ENCODE results near the gene PALLD. TPM values are rescaled to one million over a fixed set of nuclear protein-coding genes. Genes with fewer than 3 reads are reported as not detected.

PALLD gene
- total and polyA plus RNA-seq, 2 of the 8 experiments (the other 6 are each of a cell fraction or from before 2014, with no cell fraction given), result 10.5 to 25.0 TPM

GRCh38 chr4:168506014-168506413 lies 9.2 kb downstream of the PALLD start:
- no peak overlapping the region for H3K56ac ChIP-seq (replicated peaks; ENCODE audit: insufficient read length, low read depth, low read length)
- POLR2A ChIA-PET (ENCODE audit: partially characterized antibody), result no interaction called here
- H4K91ac ChIP-seq (replicated peaks; ENCODE audit: insufficient read length, low read length), result no peak overlapping the region
- no peaks in the 10 kb centered on the region for H3K27me3 ChIP-seq (replicated peaks in 1 of 4; ENCODE audit: control insufficient read depth in 3 of 4, extremely low read depth in 1 of 4, insufficient read depth in 3 of 4, low read length in 3 of 4)
- DNase-seq (ENCODE audit: low read depth in 1 of 2, low spot score in 2 of 2) (no peak), FAIRE-seq (no peak)
- no peak overlapping the region for H3K27ac ChIP-seq (ENCODE audit: low read depth, low read length)
- no peaks in the 10 kb centered on the region for H4K20me1 ChIP-seq (replicated peaks in 1 of 2; ENCODE audit: control insufficient read depth in 1 of 2, insufficient read depth in 2 of 2, low read length in 2 of 2)
- CTCF ChIA-PET (ENCODE audit: partially characterized antibody), result interaction anchor here (0.8 to 2.3 kb wide), 5 partner anchors 9 to 416 kb away, joined by 3 to 5 read pairs (median 4); partner anchors contain the start of gene PALLD
- H3K79me1 ChIP-seq (ENCODE audit: low read depth, low read length), result no peaks in the 10 kb centered on the region
- H2AFZ ChIP-seq (ENCODE audit: low read length), result no peak overlapping the region
- no peaks in the 10 kb centered on the region; the same call in 1 of the 2 replicates for H3K23me2 ChIP-seq (ENCODE audit: low read depth, low read length)
- H3K36me3 ChIP-seq (ENCODE audit: control insufficient read depth in 2 of 4, insufficient read depth in 4 of 4, low read length in 3 of 4), result no peaks in the 10 kb centered on the region
- no peak overlapping the region for H2BK20ac ChIP-seq (ENCODE audit: low read length)
- H3K4me3 ChIP-seq (ENCODE audit: extremely low read depth in 1 of 4, insufficient read depth in 2 of 4, low read depth in 3 of 4, low read length in 4 of 4), result no peak overlapping the region
- WGBS, 2 experiments (ENCODE audit: extremely low coverage in 1 of 2, insufficient coverage in 1 of 2, insufficient read length in 1 of 2, insufficient replicate concordance in 2 of 2, low coverage in 1 of 2, low lambda C conversion rate in 2 of 2, missing lambda C conversion rate in 1 of 2), result 82% methylated on average over 1 of the region's 1 CpG; no CpG with 5 or more reads in 1 of the 2 experiments
- H3K4ac ChIP-seq (replicated peaks; ENCODE audit: insufficient read length, low read depth, low read length), result no peak overlapping the region
- H4K8ac ChIP-seq (ENCODE audit: extremely low read depth, insufficient read depth, low read length), result no peak overlapping the region
- H2BK5ac ChIP-seq (ENCODE audit: low read depth, low read length), result no peak overlapping the region
- no peak overlapping the region for H3K18ac ChIP-seq (ENCODE audit: extremely low read depth, low read length)
- no peak overlapping the region for H3K23ac ChIP-seq (ENCODE audit: insufficient read length)
- no peak overlapping the region for H4K5ac ChIP-seq (ENCODE audit: insufficient read length, low read depth, low read length)
- no peak overlapping the region for H3K4me2 ChIP-seq (ENCODE audit: insufficient read depth in 1 of 2, low read depth in 2 of 2, low read length in 2 of 2)
- no peak overlapping the region for H3K14ac ChIP-seq (ENCODE audit: insufficient read length)
- H3K79me2 ChIP-seq (ENCODE audit: control insufficient read depth in 1 of 2, insufficient read depth in 2 of 2, low read length in 2 of 2), result no peaks in the 10 kb centered on the region
- no peak overlapping the region for H2AK5ac ChIP-seq (ENCODE audit: low read depth, low read length)
- no peak for TF ChIP-seq EZH2 (IDR thresholded peaks at IDR 0.05; ENCODE audit: low read depth, low read length, severe bottlenecking)
- peak; percentile 21; the same call in 1 of the 2 replicates for TF ChIP-seq CEBPB (IDR thresholded peaks at IDR 0.05; ENCODE audit: low read depth, low read length)
- H2BK120ac ChIP-seq (replicated peaks; ENCODE audit: low read depth, low read length), result no peak overlapping the region
- H3K9ac ChIP-seq (replicated peaks in 1 of 4; ENCODE audit: extremely low read depth in 1 of 4, low read depth in 3 of 4, low read length in 3 of 4), result no peak overlapping the region
- H2BK12ac ChIP-seq (ENCODE audit: low read depth, low read length), result no peak overlapping the region
- H3K9me3 ChIP-seq (ENCODE audit: insufficient read depth in 2 of 2, low read depth in 1 of 2, low read length in 1 of 2), result no peaks in the 10 kb centered on the region
- no peaks in the 10 kb centered on the region for H3K4me1 ChIP-seq (replicated peaks in 1 of 4; ENCODE audit: control insufficient read depth in 3 of 4, insufficient read depth in 4 of 4, low read length in 3 of 4)
- H2BK15ac ChIP-seq (ENCODE audit: low read length), result no peak overlapping the region

All from H1 (cell line).